HG03196 (cell line): ENCODE measurements around the gene ACOXL.

Experiments
- ATAC-seq: cut with Tn5 transposase; IDR thresholded peaks from one replicate; pipeline ENCODE4 v1.9.1; 2021; ENCODE audit not compliant: unreplicated experiment

ACOXL gene

GRCh38 chr2:110904779-110905148 is 172.4 kb downstream of the ACOXL start:
- no peak for ATAC-seq

GRCh38 chr2:110905217-110905616 is 172.8 kb downstream of the ACOXL start:
- ATAC-seq: no peak

GRCh38 chr2:110906613-110907298 is 174.4 kb downstream of the ACOXL start:
- no peak for ATAC-seq

GRCh38 chr2:110909501-110909900 is 177.1 kb downstream of the ACOXL start:
- ATAC-seq: no peak

GRCh38 chr2:110910423-110910822 is 178.1 kb downstream of the ACOXL start:
- ATAC-seq: no peak

- ATAC-seq: no peak
These were observed 187.4 kb downstream of the ACOXL start for GRCh38 chr2:110919738-110920137.

GRCh38 chr2:110925479-110925878 is 193.1 kb downstream of the ACOXL start:
- no peak for ATAC-seq

- no peak for ATAC-seq
These were observed 195.2 kb downstream of the ACOXL start for GRCh38 chr2:110927526-110927925.

GRCh38 chr2:110929528-110929927 is 197.2 kb downstream of the ACOXL start:
- no peak for ATAC-seq

GRCh38 chr2:110931648-110932047 is 199.3 kb downstream of the ACOXL start:
- no peak for ATAC-seq

GRCh38 chr2:110933420-110933819 is 201.0 kb downstream of the ACOXL start:
- ATAC-seq: no peak

- no peak for ATAC-seq
These were observed 202.6 kb downstream of the ACOXL start for GRCh38 chr2:110934948-110935347.

GRCh38 chr2:110940376-110940910 is 208.1 kb downstream of the ACOXL start:
- ATAC-seq: no peak

- ATAC-seq: no peak
These were observed 208.9 kb downstream of the ACOXL start for GRCh38 chr2:110941226-110941625.

GRCh38 chr2:110943070-110943634 is 210.8 kb downstream of the ACOXL start:
- no peak for ATAC-seq

- no peak for ATAC-seq
These were observed 214.5 kb downstream of the ACOXL start for GRCh38 chr2:110946902-110947301.

GRCh38 chr2:110948027-110948674 is 215.8 kb downstream of the ACOXL start:
- no peak for ATAC-seq

GRCh38 chr2:110950281-110950680 is 217.9 kb downstream of the ACOXL start:
- no peak for ATAC-seq

GRCh38 chr2:110955045-110955444 is 222.7 kb downstream of the ACOXL start:
- ATAC-seq: no peak

GRCh38 chr2:110955556-110955955 is 223.2 kb downstream of the ACOXL start:
- no peak for ATAC-seq

GRCh38 chr2:110957293-110957692 is 224.9 kb downstream of the ACOXL start:
- ATAC-seq: no peak
